Adrenal gland (tissue), 5 donors: ENCODE data around the gene STX8.

ENCODE experiments used
- CTCF ChIP-seq, 6 experiments: fragments of 450-650 bp in 4 of 6; fragments of 200-600 bp in 2 of 6; sonication (generic) in 1 of 6; IDR thresholded peaks; 1 replicate in 5 of 6; 2 replicates in 1 of 6; pipeline versions ENCODE4 v1.5.1 to v1.8.0; 2016 to 2021; ENCODE audit warnings: antibody characterized with exemption in 6 of 6, mild to moderate bottlenecking in 2 of 6, moderate library complexity in 1 of 6
- POLR2A ChIP-seq, 2 donors: fragments of 450-650 bp; IDR thresholded peaks; one replicate each; pipeline ENCODE4 v1.6.1; 2017; ENCODE audit warnings: antibody characterized with exemption in 2 of 2, mild to moderate bottlenecking in 2 of 2, moderate library complexity in 1 of 2
- donor health status: DM: no; HTN: no; CAD: no.

GRCh38 chr17:9432934-9433421 lies 142.6 kb downstream of the STX8 start:
- TF ChIP-seq CTCF (IDR thresholded peaks at IDR 0.05) (no peak), POLR2A (IDR thresholded peaks at IDR 0.05) (no peak)
